GM11168 (cell line): Measurements from ENCODE around the gene C1orf210.

Experiments
- in situ Hi-C: fragments of 300-500 bp; cut with MboI; formaldehyde crosslinking; loops from one replicate; pipeline ENCODE4 v1.12.0; 2022; ENCODE audit warnings: low sequenced_read_pairs; ENCODE audit not compliant: unreplicated experiment

C1orf210 gene

GRCh38 chr1:43312663-43313515 lies 27.5 kb upstream of the C1orf210 start:
- in situ Hi-C loops: no loop called here

- in situ Hi-C loops: no loop called here
Observed at GRCh38 chr1:43312212-43312623, 26.8 kb upstream of the C1orf210 start.

DNA sequence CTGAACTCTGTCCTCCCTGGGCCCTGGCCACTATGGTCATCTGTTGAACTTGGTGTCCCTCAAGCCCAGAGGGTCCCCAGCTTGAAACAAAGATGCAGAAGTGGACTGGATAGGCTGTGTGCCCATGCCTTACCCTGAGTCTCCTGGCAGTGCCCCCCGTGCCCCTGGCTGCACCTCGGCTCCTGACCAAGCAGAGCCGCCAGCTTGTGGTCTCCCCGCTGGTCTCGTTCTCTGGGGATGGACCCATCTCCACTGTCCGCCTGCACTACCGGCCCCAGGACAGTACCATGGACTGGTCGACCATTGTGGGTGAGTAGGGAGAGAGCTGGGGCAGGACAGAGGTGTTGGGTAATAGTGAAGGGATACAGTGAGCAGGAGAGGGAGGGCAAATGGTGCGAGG lies 26.1 kb upstream of the C1orf210 start:
- in situ Hi-C loops: no loop called here

DNA sequence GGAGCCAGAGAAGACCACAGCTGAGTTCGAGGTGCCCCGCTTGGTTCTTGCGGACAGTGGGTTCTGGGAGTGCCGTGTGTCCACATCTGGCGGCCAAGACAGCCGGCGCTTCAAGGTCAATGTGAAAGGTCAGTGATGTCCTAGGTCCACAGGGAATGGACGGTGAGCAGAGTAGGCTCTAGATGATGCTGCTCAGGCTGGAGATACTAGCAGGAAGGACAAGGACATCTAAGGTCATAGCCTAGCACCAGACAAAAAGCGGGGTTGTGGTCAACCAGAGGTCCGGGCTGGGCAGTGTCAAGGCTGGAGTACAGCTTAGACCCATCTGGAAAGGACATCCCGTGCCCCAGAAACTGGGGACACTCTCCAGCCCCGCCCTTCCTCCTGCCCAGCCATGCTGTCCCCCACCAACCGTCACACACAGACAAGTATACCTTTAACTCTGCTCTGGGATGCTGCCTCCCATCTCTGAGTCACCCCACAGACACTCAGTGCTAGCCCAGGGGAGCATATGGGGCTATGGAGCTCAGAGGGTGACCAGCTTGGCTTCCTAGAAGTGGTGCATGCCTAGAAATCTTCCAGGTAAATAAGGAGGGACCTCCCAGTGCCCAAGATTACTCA lies 24.1 kb upstream of the C1orf210 start:
- in situ Hi-C loops: no loop called here

DNA sequence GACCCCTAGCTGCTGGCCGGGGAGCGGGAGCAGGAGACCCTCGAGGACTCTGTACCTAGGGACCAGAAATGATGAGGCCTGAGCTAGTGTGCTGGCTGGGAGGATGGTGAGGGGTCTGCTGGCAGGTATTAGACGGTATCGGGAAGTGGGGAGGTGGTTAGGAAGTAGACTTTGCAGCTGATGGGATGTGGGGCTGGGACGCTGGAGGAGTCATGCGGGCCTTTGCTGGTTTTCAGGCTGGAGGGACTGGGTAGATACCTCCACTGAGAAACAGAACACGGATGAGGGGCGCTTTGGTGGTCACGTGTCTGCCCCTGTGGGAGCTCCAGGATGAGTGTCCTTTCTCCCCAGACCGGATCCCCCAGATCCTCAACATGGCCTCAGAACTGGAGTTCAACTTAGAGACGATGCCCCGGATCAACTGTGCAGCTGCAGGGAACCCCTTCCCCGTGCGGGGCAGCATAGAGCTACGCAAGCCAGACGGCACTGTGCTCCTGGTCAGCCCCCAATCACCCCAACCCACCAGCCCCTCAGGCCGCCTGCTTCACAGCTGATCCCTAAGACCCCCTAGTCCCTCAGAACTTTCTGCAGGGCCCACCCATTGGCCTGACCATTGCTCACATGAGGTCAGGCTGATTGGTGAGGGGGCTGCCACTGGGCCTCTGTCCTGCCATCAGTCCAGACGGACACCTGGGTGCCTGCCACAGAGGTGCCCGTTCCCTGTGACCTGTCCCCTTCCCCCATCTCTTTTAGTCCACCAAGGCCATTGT lies 23.4 kb upstream of the C1orf210 start:
- in situ Hi-C loops: no loop called here

- in situ Hi-C loops: no loop called here
Observed at GRCh38 chr1:43307458-43308158, 22.2 kb upstream of the C1orf210 start.

DNA sequence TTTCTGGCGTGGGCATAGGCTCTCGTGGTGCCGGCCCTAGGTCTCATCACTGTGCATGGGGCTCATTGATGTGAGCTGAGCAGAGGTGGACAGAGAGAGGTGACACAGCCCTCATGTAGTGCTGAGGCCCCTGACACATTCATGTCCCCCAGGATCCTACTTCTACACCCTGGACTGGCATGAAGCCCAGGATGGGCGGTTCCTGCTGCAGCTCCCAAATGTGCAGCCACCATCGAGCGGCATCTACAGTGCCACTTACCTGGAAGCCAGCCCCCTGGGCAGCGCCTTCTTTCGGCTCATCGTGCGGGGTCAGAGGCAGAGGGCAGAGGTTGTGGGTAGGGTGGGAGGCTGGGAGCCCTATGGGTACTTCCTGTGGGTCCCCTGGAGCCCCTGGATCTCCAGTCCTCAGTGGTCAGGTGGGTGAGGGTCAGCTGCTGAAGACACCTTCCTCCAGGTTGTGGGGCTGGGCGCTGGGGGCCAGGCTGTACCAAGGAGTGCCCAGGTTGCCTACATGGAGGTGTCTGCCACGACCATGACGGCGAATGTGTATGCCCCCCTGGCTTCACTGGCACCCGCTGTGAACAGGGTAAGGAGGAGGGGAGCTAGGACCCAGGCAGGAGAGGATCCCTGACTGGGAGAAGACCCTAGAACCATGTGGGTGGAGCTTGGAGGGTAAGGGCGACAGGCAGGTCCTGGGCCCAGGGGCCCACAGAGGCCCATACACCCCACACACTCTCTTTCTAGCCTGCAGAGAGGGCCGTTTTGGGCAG lies 21.5 kb upstream of the C1orf210 start:
- in situ Hi-C loops: no loop called here

- in situ Hi-C loops: no loop called here
Observed at GRCh38 chr1:43305926-43306687, 20.7 kb upstream of the C1orf210 start.

GRCh38 chr1:43305461-43305860 lies 20.1 kb upstream of the C1orf210 start:
- in situ Hi-C loops: no loop called here

DNA sequence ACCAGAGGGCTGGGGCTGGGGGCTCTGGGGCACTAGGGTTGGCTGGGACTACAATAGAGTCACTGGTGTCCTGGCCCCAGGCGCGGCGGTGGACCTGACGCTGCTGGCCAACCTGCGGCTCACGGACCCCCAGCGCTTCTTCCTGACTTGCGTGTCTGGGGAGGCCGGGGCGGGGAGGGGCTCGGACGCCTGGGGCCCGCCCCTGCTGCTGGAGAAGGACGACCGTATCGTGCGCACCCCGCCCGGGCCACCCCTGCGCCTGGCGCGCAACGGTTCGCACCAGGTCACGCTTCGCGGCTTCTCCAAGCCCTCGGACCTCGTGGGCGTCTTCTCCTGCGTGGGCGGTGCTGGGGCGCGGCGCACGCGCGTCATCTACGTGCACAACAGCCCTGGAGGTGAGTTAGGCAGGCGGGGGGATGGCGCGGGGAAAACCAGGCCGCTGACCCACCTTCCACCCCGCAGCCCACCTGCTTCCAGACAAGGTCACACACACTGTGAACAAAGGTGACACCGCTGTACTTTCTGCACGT lies 19.5 kb upstream of the C1orf210 start:
- in situ Hi-C loops: no loop called here

GRCh38 chr1:43304314-43304681 lies 18.9 kb upstream of the C1orf210 start:
- in situ Hi-C loops: no loop called here

- in situ Hi-C loops: no loop called here
Observed at GRCh38 chr1:43303471-43304313, 18.3 kb upstream of the C1orf210 start.

DNA sequence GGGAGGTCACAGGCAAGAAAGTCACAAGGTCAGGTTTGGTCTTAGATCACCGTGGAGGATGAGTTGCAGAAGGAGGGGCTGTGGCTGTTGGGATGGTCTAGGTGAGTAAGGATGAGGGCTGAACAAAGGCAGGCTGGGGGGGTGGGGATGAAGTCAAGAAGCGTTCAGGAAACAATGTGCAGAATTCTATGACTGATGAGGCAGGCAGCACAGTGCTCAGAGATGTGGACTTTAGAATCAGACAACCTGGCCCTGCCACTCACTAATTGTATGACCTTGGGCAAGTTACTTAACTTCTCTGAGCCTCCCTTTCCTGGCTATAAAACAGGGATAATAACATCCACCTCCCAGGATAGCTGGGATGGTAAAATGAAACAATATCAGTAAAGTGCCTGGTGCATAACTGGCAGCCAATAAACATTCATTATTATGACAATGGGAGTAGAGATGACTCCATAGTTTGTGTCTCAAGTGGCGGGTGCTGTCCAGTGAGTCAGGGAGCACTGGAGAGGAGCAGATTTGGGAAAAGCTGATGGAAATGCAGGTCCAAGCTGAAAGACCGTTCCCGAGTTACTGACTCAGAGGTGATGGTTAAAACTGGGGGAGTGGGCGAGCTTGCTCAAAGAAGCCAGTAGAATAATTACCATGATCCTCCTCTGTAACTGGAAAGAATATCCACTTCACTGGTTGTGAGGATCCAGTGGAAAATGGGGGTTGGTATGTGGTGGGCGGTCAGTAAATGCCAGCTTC lies 17.5 kb upstream of the C1orf210 start:
- in situ Hi-C loops: no loop called here

DNA sequence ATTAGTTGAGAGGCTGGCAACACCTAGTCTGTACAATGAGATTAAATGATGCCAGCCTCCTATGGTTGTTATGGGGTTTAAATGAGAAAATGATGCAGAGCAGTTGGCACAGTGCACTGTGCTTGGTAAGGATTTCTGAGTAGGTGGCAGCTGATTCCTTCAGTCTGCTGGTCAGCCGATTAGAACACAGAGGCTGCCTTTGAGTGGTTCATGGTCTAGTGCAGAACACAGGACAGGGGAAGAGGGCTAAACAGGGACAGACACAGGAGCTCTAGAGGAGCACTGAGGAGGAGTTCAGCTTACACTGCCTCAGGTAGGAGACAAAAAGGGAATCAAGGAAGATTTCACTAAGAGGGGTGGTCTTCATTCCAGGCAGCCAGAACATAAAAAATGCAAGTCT lies 16.8 kb upstream of the C1orf210 start:
- in situ Hi-C loops: no loop called here

DNA sequence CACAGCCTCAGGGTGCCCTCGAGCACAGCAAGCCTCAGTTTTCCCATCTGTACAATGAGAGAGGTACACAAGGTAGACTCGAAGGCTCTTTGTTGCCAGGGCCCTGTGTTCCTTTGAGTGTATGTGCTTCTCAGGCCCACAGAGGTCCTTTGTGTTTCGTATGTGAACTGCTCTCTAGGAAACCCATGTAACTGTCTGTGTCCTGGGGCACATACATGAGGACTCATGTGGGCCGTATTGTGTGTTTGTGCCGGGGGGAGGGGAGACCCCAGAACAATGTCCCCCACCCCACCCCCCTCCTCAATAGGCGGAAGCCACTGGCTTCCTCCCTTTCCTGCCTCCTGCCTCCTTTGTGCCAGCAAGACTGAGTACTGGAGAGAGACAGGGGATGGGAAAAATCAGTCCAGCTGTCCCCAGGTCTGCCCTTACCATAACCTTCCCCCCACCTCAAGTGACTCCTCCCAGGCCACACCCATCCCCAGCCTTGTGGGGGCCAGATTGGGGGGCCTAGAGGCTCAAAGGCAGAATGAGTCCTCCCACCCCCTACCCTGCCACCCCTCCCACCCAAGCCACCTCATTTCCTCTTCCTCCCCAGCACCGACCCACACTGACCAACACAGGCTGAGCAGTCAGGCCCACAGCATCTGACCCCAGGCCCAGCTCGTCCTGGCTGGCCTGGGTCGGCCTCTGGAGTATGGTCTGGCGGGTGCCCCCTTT lies 15.2 kb upstream of the C1orf210 start, which contains the start of gene TIE1:
TSS of gene TIE1 (plus strand) at position 605 of the 717 bp plus-strand sequence. CDS start at position 695, 90 bp downstream.
- in situ Hi-C loops: no loop called here

GRCh38 chr1:43299101-43299500 lies 13.7 kb upstream of the C1orf210 start:
- in situ Hi-C loops: no loop called here

GRCh38 chr1:43298055-43298454 lies 12.7 kb upstream of the C1orf210 start:
- in situ Hi-C loops: no loop called here
